ENCODE measurements around the gene ACER1. TPM values are rescaled to one million over a fixed set of nuclear protein-coding genes. Genes with fewer than 3 reads are reported as not detected.
"Not testable (repeated sequence)": the region's sequence is repeated elsewhere in the genome, so short reads cannot be mapped to it uniquely, and the experiment has no call there.

ACER1 gene
- total RNA-seq (2014; rRNA removed; shearing (Covaris generic)), result not detected in 2 replicates

- DNase-seq (ENCODE audit: low read depth), result no peak
Measured at GRCh38 chr19:6333439-6333838, at the start of gene ACER1. ACER1 (minus strand) TSS chr19:6333612; CDS start chr19:6333551, 61 bp downstream.

DNA sequence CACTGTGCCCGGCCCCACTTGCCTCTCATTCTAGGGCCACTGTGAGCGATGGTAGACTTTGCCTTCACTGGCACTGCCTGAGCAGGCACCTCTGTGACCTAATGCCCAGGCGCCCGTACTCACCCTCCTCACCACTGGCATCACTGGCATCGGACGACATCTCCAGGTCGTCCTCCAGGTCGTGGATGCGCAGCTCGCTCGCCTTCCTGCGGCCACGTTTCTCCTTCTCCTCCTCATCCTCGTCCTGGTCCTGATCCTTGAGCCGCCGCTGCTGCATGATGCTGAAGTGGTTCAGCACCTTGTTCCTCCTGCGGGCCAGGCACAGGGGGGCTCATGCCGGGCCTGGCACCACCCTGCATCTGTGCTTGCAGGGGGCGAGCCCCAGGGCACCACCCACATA lies 49.8 kb upstream of the ACER1 start:
- DNase-seq (ENCODE audit: low read depth), result no peak

GRCh38 chr19:6381030-6381750 lies 47.8 kb upstream of the ACER1 start:
- no peak for DNase-seq (ENCODE audit: low read depth)

- no peak for DNase-seq (ENCODE audit: low read depth)
Measured at GRCh38 chr19:6379744-6380143, 46.3 kb upstream of the ACER1 start.

GRCh38 chr19:6378486-6378885 lies 45.1 kb upstream of the ACER1 start:
- DNase-seq (ENCODE audit: low read depth), result no peak

DNA sequence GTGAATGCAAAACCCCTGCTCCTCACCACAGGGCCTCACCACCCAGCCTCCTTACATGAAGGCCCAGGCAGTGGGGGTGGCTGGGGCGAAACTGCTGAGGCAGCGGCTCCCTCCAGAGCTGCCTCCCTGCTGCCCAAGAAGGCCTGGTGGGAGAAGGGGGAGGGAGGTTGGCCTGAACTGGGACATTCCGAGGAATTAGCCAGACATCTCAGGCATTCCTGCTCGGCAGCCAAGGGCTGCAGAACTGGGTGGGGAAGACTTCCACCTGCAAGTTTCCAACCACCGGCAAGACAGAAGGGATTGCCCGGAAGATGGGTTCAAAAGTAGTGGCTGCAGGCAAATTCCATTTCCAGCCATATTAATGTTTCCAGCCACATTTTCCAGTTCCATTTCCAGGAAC lies 44.6 kb upstream of the ACER1 start:
- no peak for DNase-seq (ENCODE audit: low read depth)

GRCh38 chr19:6376512-6377190 lies 43.2 kb upstream of the ACER1 start:
- DNase-seq (ENCODE audit: low read depth), result no peak

DNA sequence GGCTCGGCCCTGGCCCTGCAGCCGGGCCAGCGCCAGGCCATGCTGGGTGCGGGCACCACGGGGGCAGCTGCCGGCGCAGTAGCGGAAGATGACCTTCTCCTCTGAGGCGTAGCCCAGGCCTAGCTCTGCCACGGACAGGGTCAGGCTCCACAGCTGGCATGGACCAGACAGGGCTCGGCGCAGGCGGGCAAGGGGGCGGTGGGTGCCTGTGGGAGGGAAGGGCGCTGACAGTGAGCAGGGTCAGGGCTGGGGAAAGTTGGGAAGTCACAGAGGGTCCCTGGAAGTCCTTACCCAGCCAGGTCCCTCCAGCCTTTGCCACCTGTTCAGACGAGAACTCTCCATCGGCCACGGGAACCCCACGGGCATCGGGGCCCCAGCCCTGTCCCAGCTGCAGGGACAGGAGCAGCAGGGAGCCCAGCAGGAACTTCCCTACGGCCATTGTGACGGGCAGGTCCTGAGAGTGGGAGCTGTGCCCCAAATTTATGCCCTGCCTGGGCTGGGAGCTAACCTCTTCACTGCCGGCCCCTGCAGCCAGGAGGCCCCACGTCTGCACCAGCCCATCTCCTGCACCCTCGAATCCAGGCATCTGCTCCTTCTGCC lies 42.1 kb upstream of the ACER1 start, which contains the start of gene PSPN:
Gene PSPN (minus strand): TSS at position 523 of the 600 bp plus-strand sequence. CDS start 84 bp downstream, at position 439.
- DNase-seq (ENCODE audit: low read depth), result no peak

- no peak for DNase-seq (ENCODE audit: low read depth)
Measured at GRCh38 chr19:6374711-6375410, 41.4 kb upstream of the ACER1 start.

DNA sequence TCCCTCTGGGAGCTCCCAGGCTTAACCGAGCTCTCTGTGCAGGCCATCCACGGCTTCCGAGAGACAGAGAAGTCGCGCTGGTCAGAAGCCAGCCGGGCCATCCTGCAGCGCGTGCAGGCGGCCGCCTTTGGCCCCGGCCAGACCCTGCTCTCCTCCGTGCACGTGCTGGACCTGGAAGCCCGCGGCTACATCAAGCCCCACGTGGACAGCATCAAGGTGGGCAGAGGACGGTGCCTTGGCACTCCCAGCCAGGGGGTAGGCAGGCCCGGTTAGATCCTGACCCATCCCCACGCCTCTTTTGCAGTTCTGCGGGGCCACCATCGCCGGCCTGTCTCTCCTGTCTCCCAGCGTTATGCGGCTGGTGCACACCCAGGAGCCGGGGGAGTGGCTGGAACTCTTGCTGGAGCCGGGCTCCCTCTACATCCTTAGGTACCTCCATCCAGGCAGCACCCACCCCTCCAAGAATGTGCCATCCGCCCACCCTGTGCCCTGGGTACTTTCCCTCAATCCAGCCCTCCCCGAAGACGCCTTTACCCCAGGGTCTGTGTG lies 40.8 kb upstream of the ACER1 start:
- no peak for DNase-seq (ENCODE audit: low read depth)

DNA sequence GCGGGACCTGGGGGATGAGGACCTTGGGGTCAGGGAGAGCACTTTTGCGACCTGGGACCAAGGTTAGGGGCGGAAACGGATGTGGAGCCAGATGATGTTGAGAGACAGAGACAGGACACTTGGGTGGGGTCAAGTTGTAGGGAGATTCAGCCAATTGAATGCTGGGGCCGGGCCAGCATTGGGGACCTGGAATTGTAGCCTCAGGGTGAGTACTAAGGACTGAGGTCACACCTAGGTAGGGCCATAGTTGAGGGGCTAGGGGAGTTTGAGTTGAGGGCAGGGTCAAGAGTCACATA lies 40.3 kb upstream of the ACER1 start:
- DNase-seq (ENCODE audit: low read depth), result no peak

GRCh38 chr19:6373096-6373812 lies 39.8 kb upstream of the ACER1 start:
- DNase-seq (ENCODE audit: low read depth), result peak; percentile 99

GRCh38 chr19:6372594-6373095 lies 39.2 kb upstream of the ACER1 start, which contains the start of gene ALKBH7:
ALKBH7 (plus strand) TSS chr19:6372794; CDS start chr19:6372821, 27 bp downstream.
- peak; percentile 100 for DNase-seq (ENCODE audit: low read depth)

DNA sequence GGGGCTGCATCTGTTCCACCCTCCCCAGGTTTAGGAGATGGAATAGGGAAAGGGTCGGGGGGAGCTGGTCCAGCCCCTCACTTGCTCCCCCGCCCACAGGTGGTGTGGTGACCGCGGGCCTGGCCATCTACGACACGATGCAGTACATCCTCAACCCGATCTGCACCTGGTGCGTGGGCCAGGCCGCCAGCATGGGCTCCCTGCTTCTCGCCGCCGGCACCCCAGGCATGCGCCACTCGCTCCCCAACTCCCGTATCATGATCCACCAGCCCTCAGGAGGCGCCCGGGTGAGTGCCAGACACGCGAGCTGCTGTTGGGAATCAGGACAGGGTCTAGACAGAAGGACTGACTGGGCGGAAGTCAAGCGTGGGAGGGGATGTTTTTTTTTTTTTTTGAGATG lies 30.9 kb upstream of the ACER1 start:
- DNase-seq (ENCODE audit: low read depth), result no peak

DNA sequence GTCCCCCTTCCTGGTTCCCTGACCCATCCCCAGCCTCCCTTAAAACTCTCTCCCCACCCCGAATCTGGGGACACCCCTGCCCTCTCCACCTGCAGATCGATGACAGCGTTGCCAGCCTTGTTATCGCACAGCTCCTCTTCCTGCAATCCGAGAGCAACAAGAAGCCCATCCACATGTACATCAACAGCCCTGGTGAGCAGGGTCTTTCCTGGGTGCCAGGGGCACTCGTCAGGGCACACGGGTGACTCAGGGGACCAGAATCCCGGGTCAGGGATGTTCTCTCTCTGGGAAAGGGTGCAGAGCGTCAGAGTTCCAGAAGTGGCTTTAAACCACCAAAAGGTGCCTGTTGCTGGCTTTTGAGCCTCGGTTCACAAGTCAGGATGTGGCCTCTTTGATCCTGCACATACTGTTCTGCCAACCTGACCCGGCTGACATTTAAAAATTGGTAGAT lies 29.0 kb upstream of the ACER1 start:
- no peak for DNase-seq (ENCODE audit: low read depth)

- peak; percentile 34 for DNase-seq (ENCODE audit: low read depth)
Measured at GRCh38 chr19:6362027-6362350, 28.6 kb upstream of the ACER1 start.

GRCh38 chr19:6360857-6361216 lies 27.4 kb upstream of the ACER1 start:
- not testable (repeated sequence) for DNase-seq (ENCODE audit: low read depth)

DNA sequence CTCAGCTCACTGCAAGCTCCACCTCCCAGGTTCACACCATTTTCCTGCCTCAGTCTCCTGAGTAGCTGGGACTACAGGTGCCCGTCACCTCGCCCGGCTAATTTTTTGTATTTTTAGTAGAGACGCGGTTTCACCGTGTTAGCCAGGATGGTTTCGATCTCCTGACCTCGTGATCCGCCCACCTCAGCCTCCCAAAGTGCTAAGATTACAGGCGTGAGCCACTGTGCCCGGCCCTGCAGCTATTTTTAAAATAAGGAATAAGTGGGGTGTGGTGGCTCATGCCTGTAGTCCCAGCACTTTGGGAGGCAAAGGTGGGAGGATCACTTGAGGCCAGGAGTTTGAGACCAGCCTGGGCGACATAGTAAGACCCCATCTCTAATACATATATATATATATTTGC lies 27.0 kb upstream of the ACER1 start:
- not testable (repeated sequence) for DNase-seq (ENCODE audit: low read depth)

DNA sequence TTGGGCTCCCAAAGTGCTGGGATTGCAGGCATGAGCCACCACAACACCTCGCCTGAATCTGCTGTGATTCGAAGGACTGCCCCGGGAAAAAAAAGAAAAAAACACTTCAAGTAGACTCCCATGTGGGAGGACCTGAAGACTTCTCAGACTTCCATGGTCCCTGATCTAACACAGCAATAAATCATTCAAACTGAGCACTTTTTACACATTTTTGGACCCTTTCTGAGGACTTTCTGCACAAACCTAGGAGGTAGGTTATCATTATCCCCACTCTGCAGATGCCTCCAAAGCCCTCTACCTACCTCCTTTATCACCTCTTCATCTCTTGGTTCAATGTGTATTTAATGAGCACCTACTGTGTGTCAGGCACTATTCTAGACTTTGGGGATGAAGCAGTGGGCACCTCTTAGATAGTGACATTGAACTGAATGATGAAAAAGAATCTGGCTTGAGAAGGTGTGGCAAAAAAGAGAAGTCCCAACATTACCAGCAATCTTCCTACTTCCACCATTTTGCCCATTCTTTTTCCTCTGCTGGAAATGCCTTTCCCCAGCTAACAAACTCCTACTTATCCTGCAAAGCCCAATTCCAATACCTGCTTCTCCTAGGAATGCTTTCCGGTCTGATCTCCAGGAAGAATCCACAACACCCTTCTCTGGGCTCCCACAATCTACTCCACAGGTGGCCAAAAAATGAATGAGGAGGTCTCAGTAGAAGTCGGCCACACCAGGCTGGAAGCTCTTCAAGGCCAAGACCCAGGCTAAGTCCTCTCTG lies 26.3 kb upstream of the ACER1 start:
- DNase-seq (ENCODE audit: low read depth), result no peak

- no peak for DNase-seq (ENCODE audit: low read depth)
Measured at GRCh38 chr19:6358003-6358402, 24.6 kb upstream of the ACER1 start.
